GM12878 (cell line): ENCODE measurements around the gene PRRC2A. TPM values are rescaled to one million over a fixed set of nuclear protein-coding genes. Genes with fewer than 3 reads are reported as not detected.

ENCODE experiments used
- ATAC-seq: fragments of 200-7000 bp; cut with Tn5 transposase; 3 replicates; pipeline ENCODE4 v1.9.1; 2020; ENCODE audit warnings: mild to moderate bottlenecking, moderate library complexity
- BruUV-seq: library from RNA; stranded (reverse); fragments of 400-500 nt; replicated peaks from 2 replicates; lab custom pipeline; 2021; lab: Mats Ljungman, UMichigan
- CTCF ChIA-PET: fragments of 300-600 bp; sonication (Branson Sonifier 250); formaldehyde crosslinking; extraction: SDS; loops from one replicate; lab custom pipeline; 2021; ENCODE audit warnings: inconsistent platforms; lab: Yijun Ruan, JAX
- POLR2A ChIA-PET: fragments of 350-600 bp; formaldehyde crosslinking; extraction: SDS; loops from one replicate; lab custom pipeline; 2021; ENCODE audit warnings: inconsistent platforms; lab: Charles Lee
- RAD21 ChIA-PET: fragments of 300-600 bp; sonication (Branson Sonifier 250); formaldehyde crosslinking; loops from one replicate; lab custom pipeline; 2023; ENCODE audit warnings: antibody characterized with exemption; ENCODE audit not compliant: unreplicated experiment; lab: Charles Lee
- SMC1A ChIA-PET: fragments of 300-600 bp; sonication (Branson Sonifier 250); formaldehyde crosslinking; loops from one replicate; lab custom pipeline; 2023; ENCODE audit not compliant: unreplicated experiment, uncharacterized antibody; lab: Charles Lee
- DNase-seq: peaks from one replicate; pipeline ENCODE4 v3.0.0-alpha.2; 2011; ENCODE audit warnings: low read depth, low spot score
- FAIRE-seq: peaks from 3 replicates; lab custom pipeline; 2011; peaks lifted over from hg19 to GRCh38; lab: Jason Lieb, UNC
- H2AFZ ChIP-seq: 2 replicates; pipeline ENCODE4 v1.6.0; 2011; ENCODE audit warnings: low read depth, low read length, control low read depth; ENCODE audit not compliant: control insufficient read depth
- H3K27ac ChIP-seq: 2 replicates; pipeline ENCODE4 v1.5.1; 2011; ENCODE audit warnings: control low read depth; ENCODE audit not compliant: control insufficient read depth, insufficient read depth
- H3K27me3 ChIP-seq, 2 experiments: replicated peaks in 1 of 2; 2 replicates each; pipeline versions ENCODE4 v1.6.0 to v1.6.1; 2011; ENCODE audit warnings: low read length in 1 of 2; ENCODE audit not compliant: control insufficient read depth in 2 of 2, insufficient read depth in 2 of 2
- H3K36me3 ChIP-seq, 2 experiments: 2 replicates each; pipeline ENCODE4 v1.5.1; 2011; ENCODE audit warnings: low read length in 1 of 2; ENCODE audit not compliant: control insufficient read depth in 2 of 2, insufficient read depth in 2 of 2
- H3K4me1 ChIP-seq: 2 replicates; pipeline ENCODE4 v1.6.1; 2011; ENCODE audit warnings: mild to moderate bottlenecking, low read length, moderate library complexity, mixed read lengths; ENCODE audit not compliant: control insufficient read depth, insufficient read depth
- H3K4me2 ChIP-seq: 2 replicates; pipeline ENCODE4 v1.6.0; 2011; ENCODE audit warnings: control low read depth; ENCODE audit not compliant: control insufficient read depth, insufficient read depth
- H3K4me3 ChIP-seq: fragments of 200-600 bp; sonication (generic); 2 replicates; pipeline ENCODE4 v1.5.1; 2016
- H3K79me2 ChIP-seq: 2 replicates; pipeline ENCODE4 v1.6.0; 2011; ENCODE audit warnings: low read length; ENCODE audit not compliant: control insufficient read depth, insufficient read depth
- H3K9ac ChIP-seq: 2 replicates; pipeline ENCODE4 v1.8.0; 2011; ENCODE audit warnings: low read length, control low read depth, mixed read lengths; ENCODE audit not compliant: control insufficient read depth, insufficient read depth
- H3K9me3 ChIP-seq: replicated peaks from 3 replicates; pipeline ENCODE4 v1.5.1; 2011; ENCODE audit warnings: mild to moderate bottlenecking, low read length; ENCODE audit not compliant: control insufficient read depth, insufficient read depth
- H4K20me1 ChIP-seq: 2 replicates; pipeline ENCODE4 v1.6.0; 2011; ENCODE audit not compliant: control insufficient read depth, insufficient read depth
- BMI1 ChIP-seq: fragments of 450-650 bp; IDR thresholded peaks from 2 replicates; pipeline ENCODE4 v1.6.1; 2016; ENCODE audit warnings: mild to moderate bottlenecking, moderate library complexity, borderline replicate concordance
- CEBPB ChIP-seq, 2 experiments: fragments of 150-350 bp in 1 of 2; IDR thresholded peaks; 2 replicates each; pipeline ENCODE4 v1.6.1; 2012 to 2014; ENCODE audit warnings: low read depth in 2 of 2, low read length in 2 of 2, borderline replicate concordance in 1 of 2, inconsistent platforms in 1 of 2
- DPF2 ChIP-seq: fragments of 450-650 bp; IDR thresholded peaks from 2 replicates; pipeline ENCODE4 v1.6.1; 2017; ENCODE audit warnings: mild to moderate bottlenecking
- EGR1 ChIP-seq, 2 experiments: IDR thresholded peaks; 1 replicate in 1 of 2; 2 replicates in 1 of 2; pipeline ENCODE4 v1.6.1; 2011 to 2012; ENCODE audit warnings: low read depth in 2 of 2, low read length in 2 of 2, borderline replicate concordance in 1 of 2, mild to moderate bottlenecking in 1 of 2, moderate library complexity in 1 of 2
- HDGF ChIP-seq: fragments of 450-650 bp; IDR thresholded peaks from 2 replicates; pipeline ENCODE4 v1.6.1; 2016; ENCODE audit warnings: antibody characterized with exemption
- IRF4 ChIP-seq: IDR thresholded peaks from 2 replicates; pipeline ENCODE4 v1.6.1; 2011; ENCODE audit warnings: low read depth, low read length
- NR2C2 ChIP-seq: IDR thresholded peaks from 2 replicates; pipeline ENCODE4 v1.6.1; 2011; ENCODE audit warnings: borderline replicate concordance, low read depth; ENCODE audit not compliant: control insufficient read depth, insufficient read length
- NRF1 ChIP-seq: conservative IDR thresholded peaks from 2 replicates; pipeline ENCODE4 v1.6.1; 2011; ENCODE audit warnings: mild to moderate bottlenecking, low read depth, low read length, improper control_type of control experiment
- RFX5 ChIP-seq: IDR thresholded peaks from 2 replicates; pipeline ENCODE4 v1.6.1; 2011; ENCODE audit warnings: low read depth, low read length, improper control_type of control experiment
- RUNX3 ChIP-seq: IDR thresholded peaks from 2 replicates; pipeline ENCODE4 v1.6.1; 2012; ENCODE audit warnings: low read length, inconsistent platforms
- STAT3 ChIP-seq: IDR thresholded peaks from 2 replicates; pipeline ENCODE4 v1.6.1; 2011; ENCODE audit warnings: low read depth, low read length, improper control_type of control experiment
- TAF1 ChIP-seq: IDR thresholded peaks from 2 replicates; pipeline ENCODE4 v1.6.1; 2011; ENCODE audit warnings: mild to moderate bottlenecking, low read depth, low read length, borderline replicate concordance
- TCF7 ChIP-seq: IDR thresholded peaks from 2 replicates; pipeline ENCODE4 v1.6.1; 2014; ENCODE audit warnings: antibody characterized with exemption, borderline replicate concordance
- WGBS: methylation state at CpG from one replicate; pipeline ENCODE4 v1.1.6; 2016; ENCODE audit warnings: low lambda C conversion rate; ENCODE audit not compliant: insufficient replicate concordance, insufficient coverage; ENCODE audit errors: missing lambda C conversion rate; 5-methylcytosine and 5-hydroxymethylcytosine counted together
- in situ Hi-C: fragments of 300-500 bp; cut with MboI; formaldehyde crosslinking; loops from 9 replicates; pipeline ENCODE4 v1.14.3; 2018; ENCODE audit warnings: mixed read lengths
- intact Hi-C: fragments of 100-400 bp; cut with micrococcal nuclease; formaldehyde crosslinking; loops from one replicate; pipeline ENCODE4 v1.14.2; 2022; ENCODE audit not compliant: unreplicated experiment
- polyA plus RNA-seq, 11 experiments: library from polyadenylated mRNA; depleted of rRNA in 4 of 11; unstranded in 6 of 11; stranded (reverse) in 5 of 11; fragments of >200 nt; fragmentation: Nextera tagmentation in 4 of 11; fragmentation: Illumina TruSeq in 1 of 11; extraction: Ambion mirVana in 4 of 11; extraction: Trizol in 1 of 11; gene quantifications; 1 replicate in 1 of 11; 2 replicates in 10 of 11; pipeline versions ENCODE4 v1.2.1 to v1.2.3, GENCODE V29; 2011 to 2016; ENCODE audit warnings: inconsistent platforms in 2 of 11, missing spikeins in 2 of 11, low read depth in 1 of 11
- total RNA-seq, 4 experiments: library from RNA; depleted of rRNA in 3 of 4; stranded (reverse); fragments of >200 nt in 3 of 4; fragmentation: Illumina TruSeq in 1 of 4; extraction: Trizol in 1 of 4; gene quantifications; 2 replicates each; pipeline versions ENCODE4 v1.2.1 to v1.2.3, GENCODE V29; 2013 to 2021
- TF ChIP-seq, protein P1 (sequence below): fragments of 450-650 bp; IDR thresholded peaks from 2 replicates; pipeline ENCODE4 v1.6.1; 2017; ENCODE audit warnings: low read depth, mild to moderate bottlenecking, moderate library complexity
- TF ChIP-seq, protein P2 (sequence below): IDR thresholded peaks from 2 replicates; pipeline ENCODE4 v1.6.1; 2012; ENCODE audit warnings: improper control_type of control experiment, low read depth, low read length; ENCODE audit not compliant: insufficient replicate concordance

PRRC2A gene
- total and polyA plus RNA-seq, 10 of the 15 experiments (the other 5 are each of a cell fraction or from before 2014, with no cell fraction given), result 0.40 to 244 (median 61.3) TPM

DNA sequence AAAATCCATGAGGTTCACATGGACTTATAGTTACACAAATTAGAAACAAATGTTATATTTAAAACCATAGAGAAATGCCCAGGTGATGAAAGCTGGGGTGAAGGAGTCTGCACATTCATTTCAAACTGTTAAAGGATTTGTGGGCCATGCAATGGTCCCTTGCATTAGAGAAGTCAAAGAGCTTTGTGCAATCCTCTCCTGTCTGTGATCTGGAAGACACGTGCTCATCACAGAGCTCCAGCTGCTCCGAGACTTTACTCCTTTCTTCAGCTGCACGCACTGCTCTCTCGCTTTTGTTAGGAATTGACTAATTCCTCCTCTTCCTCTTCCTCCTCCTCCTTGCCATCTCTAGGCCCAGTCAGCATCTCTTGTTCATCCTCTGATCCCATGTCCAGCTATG, 9.5 kb upstream of the PRRC2A start (continued):
- TF ChIP-seq, protein P1, sequence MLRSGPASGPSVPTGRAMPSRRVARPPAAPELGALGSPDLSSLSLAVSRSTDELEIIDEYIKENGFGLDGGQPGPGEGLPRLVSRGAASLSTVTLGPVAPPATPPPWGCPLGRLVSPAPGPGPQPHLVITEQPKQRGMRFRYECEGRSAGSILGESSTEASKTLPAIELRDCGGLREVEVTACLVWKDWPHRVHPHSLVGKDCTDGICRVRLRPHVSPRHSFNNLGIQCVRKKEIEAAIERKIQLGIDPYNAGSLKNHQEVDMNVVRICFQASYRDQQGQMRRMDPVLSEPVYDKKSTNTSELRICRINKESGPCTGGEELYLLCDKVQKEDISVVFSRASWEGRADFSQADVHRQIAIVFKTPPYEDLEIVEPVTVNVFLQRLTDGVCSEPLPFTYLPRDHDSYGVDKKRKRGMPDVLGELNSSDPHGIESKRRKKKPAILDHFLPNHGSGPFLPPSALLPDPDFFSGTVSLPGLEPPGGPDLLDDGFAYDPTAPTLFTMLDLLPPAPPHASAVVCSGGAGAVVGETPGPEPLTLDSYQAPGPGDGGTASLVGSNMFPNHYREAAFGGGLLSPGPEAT, result no peak
- TF ChIP-seq RFX5 (no peak), TAF1 (no peak), EGR1 (IDR thresholded peaks at IDR 0.05; ENCODE audit: borderline replicate concordance in 1 of 2, low read depth in 2 of 2, low read length in 2 of 2) (no peak)

DNA sequence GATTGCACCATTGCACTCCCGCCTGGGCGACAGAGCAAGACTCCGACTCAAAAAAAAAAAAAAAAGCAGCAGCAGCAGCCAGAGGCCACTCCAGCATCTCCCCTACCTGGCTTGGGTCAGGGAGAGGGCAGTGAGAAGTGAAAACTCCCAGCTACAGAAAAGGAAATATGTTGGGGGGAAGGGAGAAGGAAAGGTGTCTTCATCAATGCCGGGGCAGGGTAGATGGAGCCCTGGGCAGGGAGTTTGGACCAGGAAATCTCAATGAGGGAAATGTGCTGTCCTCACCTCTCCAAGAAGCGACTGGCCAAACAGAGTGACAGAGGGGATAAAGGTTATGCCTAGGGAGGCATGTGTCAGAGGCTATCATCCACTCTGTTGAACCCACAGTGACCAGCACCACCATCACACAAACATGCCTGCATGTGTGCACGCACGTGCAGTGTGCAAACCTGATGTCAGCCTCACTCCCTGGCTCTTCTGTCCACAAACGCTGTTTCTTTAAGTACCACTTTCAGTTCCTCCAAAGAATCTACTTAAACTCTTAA, 6.4 kb upstream of the PRRC2A start:
- H3K4me3 ChIP-seq, result peak overlapping the region; percentile 17; the same call in 1 of the 2 replicates
- peak; percentile 57 for DNase-seq
- ChIA-PET POLR2A (interaction anchor here (0.8 to 3.4 kb wide), 5 partner anchors 16 to 125 kb away, joined by 3 to 19 read pairs (median 5); partner anchors contain the start of gene NCR3), CTCF (interaction anchor here (1.5 to 10.5 kb wide), 3 partner anchors 15 to 124 kb away, joined by 3 to 95 read pairs (median 5); no protein-coding TSS in a partner anchor), SMC1A (interaction anchor here (0.8 to 9.6 kb wide), 3 partner anchors 16 to 63 kb away, joined by 3 to 78 read pairs (median 12); no protein-coding TSS in a partner anchor), RAD21 (interaction anchor here (0.7 to 3.8 kb wide), 5 partner anchors 16 to 124 kb away, joined by 3 to 27 read pairs (median 5); no protein-coding TSS in a partner anchor)
- peaks cover 9% of the 10 kb centered on the region for H3K79me2 ChIP-seq
- in situ Hi-C loops (no loop called here), intact Hi-C loops (no loop called here)
- no TSS peak for BruUV-seq
- peak overlapping the region; percentile 96; the same call in 1 of the 2 replicates for H3K4me2 ChIP-seq
- peak overlapping the region; percentile 93; the same call in 1 of the 2 replicates for H3K27ac ChIP-seq
- H3K36me3 ChIP-seq, result no peaks in the 10 kb centered on the region
- H3K4me1 ChIP-seq, result peaks cover 29% of the 10 kb centered on the region
- ATAC-seq, result peak; percentile 89
- H4K20me1 ChIP-seq, result no peaks in the 10 kb centered on the region
- FAIRE-seq, result peak; percentile 70
- no peaks in the 10 kb centered on the region for H3K27me3 ChIP-seq
- WGBS, result 27% methylated on average over 6 of the region's 8 CpGs
- no peaks in the 10 kb centered on the region for H3K9me3 ChIP-seq
- no peak overlapping the region; the same call in 1 of the 2 replicates for H3K9ac ChIP-seq
- H2AFZ ChIP-seq, result peak overlapping the region; percentile 70
- no peak for TF ChIP-seq STAT3
- TF ChIP-seq NRF1, result peak; percentile 45; the same call in 1 of the 2 replicates
- TF ChIP-seq HDGF, result peak; percentile 50; the same call in 1 of the 2 replicates
- no peak for TF ChIP-seq BMI1
- no peak for TF ChIP-seq NR2C2
- TF ChIP-seq, protein P2, sequence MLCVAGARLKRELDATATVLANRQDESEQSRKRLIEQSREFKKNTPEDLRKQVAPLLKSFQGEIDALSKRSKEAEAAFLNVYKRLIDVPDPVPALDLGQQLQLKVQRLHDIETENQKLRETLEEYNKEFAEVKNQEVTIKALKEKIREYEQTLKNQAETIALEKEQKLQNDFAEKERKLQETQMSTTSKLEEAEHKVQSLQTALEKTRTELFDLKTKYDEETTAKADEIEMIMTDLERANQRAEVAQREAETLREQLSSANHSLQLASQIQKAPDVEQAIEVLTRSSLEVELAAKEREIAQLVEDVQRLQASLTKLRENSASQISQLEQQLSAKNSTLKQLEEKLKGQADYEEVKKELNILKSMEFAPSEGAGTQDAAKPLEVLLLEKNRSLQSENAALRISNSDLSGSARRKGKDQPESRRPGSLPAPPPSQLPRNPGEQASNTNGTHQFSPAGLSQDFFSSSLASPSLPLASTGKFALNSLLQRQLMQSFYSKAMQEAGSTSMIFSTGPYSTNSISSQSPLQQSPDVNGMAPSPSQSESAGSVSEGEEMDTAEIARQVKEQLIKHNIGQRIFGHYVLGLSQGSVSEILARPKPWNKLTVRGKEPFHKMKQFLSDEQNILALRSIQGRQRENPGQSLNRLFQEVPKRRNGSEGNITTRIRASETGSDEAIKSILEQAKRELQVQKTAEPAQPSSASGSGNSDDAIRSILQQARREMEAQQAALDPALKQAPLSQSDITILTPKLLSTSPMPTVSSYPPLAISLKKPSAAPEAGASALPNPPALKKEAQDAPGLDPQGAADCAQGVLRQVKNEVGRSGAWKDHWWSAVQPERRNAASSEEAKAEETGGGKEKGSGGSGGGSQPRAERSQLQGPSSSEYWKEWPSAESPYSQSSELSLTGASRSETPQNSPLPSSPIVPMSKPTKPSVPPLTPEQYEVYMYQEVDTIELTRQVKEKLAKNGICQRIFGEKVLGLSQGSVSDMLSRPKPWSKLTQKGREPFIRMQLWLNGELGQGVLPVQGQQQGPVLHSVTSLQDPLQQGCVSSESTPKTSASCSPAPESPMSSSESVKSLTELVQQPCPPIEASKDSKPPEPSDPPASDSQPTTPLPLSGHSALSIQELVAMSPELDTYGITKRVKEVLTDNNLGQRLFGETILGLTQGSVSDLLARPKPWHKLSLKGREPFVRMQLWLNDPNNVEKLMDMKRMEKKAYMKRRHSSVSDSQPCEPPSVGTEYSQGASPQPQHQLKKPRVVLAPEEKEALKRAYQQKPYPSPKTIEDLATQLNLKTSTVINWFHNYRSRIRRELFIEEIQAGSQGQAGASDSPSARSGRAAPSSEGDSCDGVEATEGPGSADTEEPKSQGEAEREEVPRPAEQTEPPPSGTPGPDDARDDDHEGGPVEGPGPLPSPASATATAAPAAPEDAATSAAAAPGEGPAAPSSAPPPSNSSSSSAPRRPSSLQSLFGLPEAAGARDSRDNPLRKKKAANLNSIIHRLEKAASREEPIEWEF, result no peak
- peak; percentile 86 for TF ChIP-seq IRF4
- TF ChIP-seq CEBPB (IDR thresholded peaks at IDR 0.05; ENCODE audit: borderline replicate concordance in 1 of 2, low read depth in 2 of 2, low read length in 2 of 2), result no peak
- TF ChIP-seq RUNX3, result 0 out of 2 replicates have a peak, but pooled peaks have one; percentile 24
- TF ChIP-seq DPF2, result no peak; the same call in 1 of the 2 replicates
- TF ChIP-seq TCF7, result no peak
